Measurements from ENCODE around the gene YBX1. TPM values are rescaled to one million over a fixed set of nuclear protein-coding genes. Genes with fewer than 3 reads are reported as not detected.

The YBX1 gene
- polyA plus RNA-seq, 3 donors from 2014 or later, result 51.5 to 70.0 (median 69.4) TPM

DNA sequence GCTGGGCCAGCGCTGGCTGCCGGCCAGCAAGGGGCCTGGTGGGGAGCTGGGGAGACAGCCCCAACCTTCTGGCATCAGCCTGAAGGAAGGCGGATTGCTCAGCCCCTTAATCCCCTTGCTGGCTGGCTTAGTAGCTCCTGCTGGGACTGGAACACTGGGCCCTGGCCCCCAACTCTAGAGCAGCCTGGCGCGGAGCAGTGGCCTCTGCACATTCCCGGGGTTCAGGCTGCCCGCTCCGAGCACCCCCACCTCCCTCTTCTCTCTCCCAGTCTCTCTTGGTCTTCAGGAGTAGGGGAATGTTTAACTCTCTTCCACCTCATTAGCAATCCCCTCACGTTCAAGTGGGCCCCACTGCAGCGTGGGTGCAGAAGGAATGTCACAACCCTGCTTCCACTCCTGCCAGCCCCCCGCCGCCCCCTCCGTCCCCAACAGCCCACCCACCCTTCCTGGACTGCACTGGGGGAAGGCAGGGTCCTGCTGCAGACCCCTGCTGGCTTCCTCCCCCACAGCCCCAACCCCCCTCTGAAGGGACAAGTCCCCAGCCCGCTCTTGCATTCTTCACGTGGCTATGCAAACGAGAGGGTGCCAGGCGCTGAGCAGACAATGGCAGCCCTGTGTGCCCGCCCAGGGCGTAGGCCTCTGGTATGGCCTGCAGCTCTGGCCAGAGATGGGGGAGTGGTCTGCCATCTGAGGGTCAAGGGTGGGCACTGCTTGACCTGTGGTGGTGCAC is 58.8 kb downstream of the YBX1 start:
- Mint-ChIP-seq H3K36me3 (peaks cover 0 to 3% (median 0%) of the 10 kb centered on the region in 3 donors), H3K4me3 (no peak overlapping the region), H3K27ac (no peak overlapping the region), H3K9me3 (no peaks in the 10 kb centered on the region), H3K4me1 (no peaks in the 10 kb centered on the region), H3K27me3 (ENCODE audit: low read depth in 3 of 3) (peaks cover 0 to 2% (median 1%) of the 10 kb centered on the region in 3 donors)
- no peak for DNase-seq

- H3K9me3 Mint-ChIP-seq, result no peaks in the 10 kb centered on the region
- no peaks in the 10 kb centered on the region for H3K4me1 Mint-ChIP-seq
- H3K4me3 Mint-ChIP-seq, result no peak overlapping the region
- DNase-seq, result no peak
- peaks cover 0 to 1% (median 0%) of the 10 kb centered on the region in 3 donors for H3K27me3 Mint-ChIP-seq (ENCODE audit: low read depth in 3 of 3)
- H3K36me3 Mint-ChIP-seq, result peaks cover 0 to 3% (median 0%) of the 10 kb centered on the region in 3 donors
- H3K27ac Mint-ChIP-seq, result no peak overlapping the region
Measured at GRCh38 chr1:42741706-42742105, 59.5 kb downstream of the YBX1 start.

- H3K36me3 Mint-ChIP-seq, result peaks cover 0 to 3% (median 0%) of the 10 kb centered on the region in 3 donors
- no peak overlapping the region for H3K4me3 Mint-ChIP-seq
- H3K4me1 Mint-ChIP-seq, result no peaks in the 10 kb centered on the region
- H3K9me3 Mint-ChIP-seq, result no peaks in the 10 kb centered on the region
- peaks cover 0 to 1% (median 0%) of the 10 kb centered on the region in 3 donors for H3K27me3 Mint-ChIP-seq (ENCODE audit: low read depth in 3 of 3)
- DNase-seq, result no peak
- H3K27ac Mint-ChIP-seq, result no peak overlapping the region
Measured at GRCh38 chr1:42742141-42742540, 59.9 kb downstream of the YBX1 start.

- H3K4me3 Mint-ChIP-seq, result no peak overlapping the region
- peaks cover 0 to 1% (median 0%) of the 10 kb centered on the region in 3 donors for H3K27me3 Mint-ChIP-seq (ENCODE audit: low read depth in 3 of 3)
- DNase-seq, result no peak
- peaks cover 0 to 3% (median 0%) of the 10 kb centered on the region in 3 donors for H3K36me3 Mint-ChIP-seq
- no peaks in the 10 kb centered on the region for H3K4me1 Mint-ChIP-seq
- H3K27ac Mint-ChIP-seq, result peak overlapping the region in 1 of 6 donors; percentile 12
- no peaks in the 10 kb centered on the region for H3K9me3 Mint-ChIP-seq
Measured at GRCh38 chr1:42742617-42743316, 60.5 kb downstream of the YBX1 start.

DNA sequence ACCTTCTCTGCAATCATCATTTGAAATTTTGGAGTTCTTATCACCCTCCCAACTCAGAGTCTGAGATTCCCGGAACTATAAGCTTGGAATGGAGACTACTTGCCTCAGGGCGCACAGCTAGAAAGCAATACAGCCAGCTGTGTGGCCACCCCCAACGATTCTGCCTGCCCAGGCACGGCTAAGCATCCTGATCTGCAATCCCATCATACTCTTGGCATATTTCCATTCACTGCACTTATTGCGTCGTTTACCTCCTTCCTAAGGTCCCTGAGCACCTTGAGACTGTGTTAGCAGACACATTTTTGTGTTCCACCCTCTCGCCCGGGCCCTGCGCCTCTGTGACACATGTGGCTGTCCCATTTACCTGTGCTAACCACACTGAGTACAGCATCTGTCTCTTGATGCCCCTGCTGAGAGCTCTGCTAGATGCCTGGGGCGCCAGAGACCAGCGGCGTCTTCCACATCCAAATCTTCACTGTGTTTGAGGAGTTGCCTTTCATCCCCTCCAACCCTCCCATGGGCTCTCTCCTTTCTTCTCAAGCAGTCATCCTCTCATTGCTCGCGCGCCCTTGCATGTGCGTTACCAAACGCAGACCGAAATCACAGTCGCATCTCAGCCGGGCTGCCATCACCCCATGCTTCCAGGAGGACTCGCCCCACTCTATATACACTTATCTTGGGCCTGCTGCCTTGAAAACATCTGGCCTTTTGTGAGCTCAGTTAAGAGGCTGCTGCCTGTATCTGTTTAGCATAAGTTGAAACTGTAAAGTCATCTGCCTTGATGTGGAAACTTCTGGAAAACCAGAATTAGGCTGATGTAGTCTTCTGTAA is 61.3 kb downstream of the YBX1 start:
- Mint-ChIP-seq H3K4me3 (no peak overlapping the region), H3K27me3 (ENCODE audit: low read depth in 3 of 3) (peaks cover 0 to 3% (median 0%) of the 10 kb centered on the region in 3 donors), H3K4me1 (no peaks in the 10 kb centered on the region), H3K9me3 (no peaks in the 10 kb centered on the region), H3K27ac (no peak overlapping the region), H3K36me3 (peaks cover 0 to 4% (median 0%) of the 10 kb centered on the region in 3 donors)
- no peak for DNase-seq

- no peak for DNase-seq
- Mint-ChIP-seq H3K27ac (no peak overlapping the region), H3K9me3 (no peaks in the 10 kb centered on the region), H3K4me1 (no peaks in the 10 kb centered on the region), H3K4me3 (no peak overlapping the region), H3K27me3 (ENCODE audit: low read depth in 3 of 3) (peaks cover 0 to 3% (median 0%) of the 10 kb centered on the region in 3 donors), H3K36me3 (peaks cover 0 to 10% (median 0%) of the 10 kb centered on the region in 3 donors)
Measured at GRCh38 chr1:42744148-42744413, 61.9 kb downstream of the YBX1 start.

DNA sequence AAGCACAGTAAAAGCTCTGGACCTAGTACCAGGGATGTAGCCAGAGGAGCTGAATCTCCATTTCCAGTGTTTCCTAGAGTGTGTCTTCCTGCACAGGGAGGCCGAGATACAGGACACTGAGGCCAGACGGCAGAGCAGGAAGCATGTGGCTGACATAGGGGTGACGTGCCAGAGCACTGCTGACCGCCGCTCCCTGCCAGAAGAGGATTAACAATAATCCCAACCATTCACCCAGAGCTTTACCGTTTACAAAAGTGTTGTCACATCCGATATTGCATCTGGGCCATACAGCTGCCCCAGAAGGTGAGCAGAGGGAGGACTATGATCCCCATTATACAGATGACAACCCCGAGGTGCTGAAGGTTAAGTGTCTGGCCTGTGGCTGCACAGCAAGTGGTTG is 63.6 kb downstream of the YBX1 start:
- no peak overlapping the region for H3K27ac Mint-ChIP-seq
- H3K4me3 Mint-ChIP-seq, result no peak overlapping the region
- peaks cover 0 to 3% (median 0%) of the 10 kb centered on the region in 3 donors for H3K27me3 Mint-ChIP-seq (ENCODE audit: low read depth in 3 of 3)
- H3K4me1 Mint-ChIP-seq, result no peaks in the 10 kb centered on the region
- no peak for DNase-seq
- H3K36me3 Mint-ChIP-seq, result peaks cover 6 to 23% (median 11%) of the 10 kb centered on the region in 3 donors
- no peaks in the 10 kb centered on the region for H3K9me3 Mint-ChIP-seq

- no peak overlapping the region for H3K27ac Mint-ChIP-seq
- DNase-seq, result no peak
- no peak overlapping the region for H3K4me3 Mint-ChIP-seq
Measured at GRCh38 chr1:42746436-42747105, 64.4 kb downstream of the YBX1 start.

DNA sequence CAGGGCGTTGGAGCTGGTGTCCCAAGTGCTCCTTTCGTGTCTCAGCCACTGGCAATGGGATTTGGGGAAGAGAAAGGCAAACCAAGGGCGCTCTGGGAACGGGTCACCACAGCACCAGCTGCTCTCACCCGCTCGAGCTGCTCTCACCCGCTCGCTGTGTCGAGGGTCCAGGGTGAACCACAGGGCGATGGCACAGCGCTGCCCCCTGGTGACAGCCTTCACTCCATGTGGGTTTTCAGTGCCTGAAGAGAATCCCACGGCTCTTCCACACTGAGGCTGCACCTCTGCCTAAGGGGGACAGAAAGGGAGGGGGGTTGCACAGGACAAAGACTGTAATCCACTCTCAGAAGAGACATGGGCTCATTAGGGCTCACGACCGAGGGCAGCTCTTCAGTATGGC is 64.9 kb downstream of the YBX1 start:
- DNase-seq, result peak in 2 of 3 donors; percentile 17 to 27
- no peak overlapping the region for H3K27ac Mint-ChIP-seq
- H3K9me3 Mint-ChIP-seq, result no peaks in the 10 kb centered on the region
- peaks cover 13 to 30% (median 16%) of the 10 kb centered on the region in 3 donors for H3K36me3 Mint-ChIP-seq
- peaks cover 0 to 2% (median 0%) of the 10 kb centered on the region in 3 donors for H3K27me3 Mint-ChIP-seq (ENCODE audit: low read depth in 3 of 3)
- peaks cover 0 to 2% of the 10 kb centered on the region in 2 donors for H3K4me1 Mint-ChIP-seq
- no peak overlapping the region for H3K4me3 Mint-ChIP-seq

More at GRCh38 chr1:42746436-42747105, 64.4 kb downstream of the YBX1 start:
- no peaks in the 10 kb centered on the region for H3K9me3 Mint-ChIP-seq
- H3K36me3 Mint-ChIP-seq, result peaks cover 8 to 25% (median 12%) of the 10 kb centered on the region in 3 donors
- peaks cover 0 to 2% (median 0%) of the 10 kb centered on the region in 3 donors for H3K27me3 Mint-ChIP-seq (ENCODE audit: low read depth in 3 of 3)
- no peaks in the 10 kb centered on the region for H3K4me1 Mint-ChIP-seq

DNA sequence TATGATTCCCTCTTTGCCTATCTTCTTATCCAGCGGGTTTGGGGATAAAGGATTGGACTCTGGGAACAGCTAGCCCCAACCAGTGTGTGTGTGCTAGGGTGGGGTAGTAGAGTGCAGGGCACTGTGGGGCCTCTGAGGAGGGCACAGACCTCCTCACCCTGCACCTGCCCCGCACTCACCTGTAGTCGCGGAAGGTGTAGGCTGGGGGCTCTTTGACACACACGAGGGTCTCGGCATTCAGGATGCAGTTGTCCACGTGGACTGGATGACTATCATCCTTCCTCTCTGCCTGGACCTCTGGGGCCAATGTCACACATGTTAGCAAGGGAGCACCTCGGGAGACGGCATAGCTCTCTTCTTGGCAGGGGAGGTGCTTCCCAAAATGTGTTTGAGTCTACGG is 65.8 kb downstream of the YBX1 start:
- H3K27ac Mint-ChIP-seq, result peak overlapping the region in 1 of 6 donors; percentile 53
- H3K27me3 Mint-ChIP-seq (ENCODE audit: low read depth in 3 of 3), result peaks cover 0 to 2% (median 0%) of the 10 kb centered on the region in 3 donors
- H3K4me3 Mint-ChIP-seq, result no peak overlapping the region
- H3K36me3 Mint-ChIP-seq, result peaks cover 20 to 39% (median 23%) of the 10 kb centered on the region in 3 donors
- DNase-seq, result no peak
- H3K9me3 Mint-ChIP-seq, result no peaks in the 10 kb centered on the region
- peaks cover 0 to 2% of the 10 kb centered on the region in 2 donors for H3K4me1 Mint-ChIP-seq

DNA sequence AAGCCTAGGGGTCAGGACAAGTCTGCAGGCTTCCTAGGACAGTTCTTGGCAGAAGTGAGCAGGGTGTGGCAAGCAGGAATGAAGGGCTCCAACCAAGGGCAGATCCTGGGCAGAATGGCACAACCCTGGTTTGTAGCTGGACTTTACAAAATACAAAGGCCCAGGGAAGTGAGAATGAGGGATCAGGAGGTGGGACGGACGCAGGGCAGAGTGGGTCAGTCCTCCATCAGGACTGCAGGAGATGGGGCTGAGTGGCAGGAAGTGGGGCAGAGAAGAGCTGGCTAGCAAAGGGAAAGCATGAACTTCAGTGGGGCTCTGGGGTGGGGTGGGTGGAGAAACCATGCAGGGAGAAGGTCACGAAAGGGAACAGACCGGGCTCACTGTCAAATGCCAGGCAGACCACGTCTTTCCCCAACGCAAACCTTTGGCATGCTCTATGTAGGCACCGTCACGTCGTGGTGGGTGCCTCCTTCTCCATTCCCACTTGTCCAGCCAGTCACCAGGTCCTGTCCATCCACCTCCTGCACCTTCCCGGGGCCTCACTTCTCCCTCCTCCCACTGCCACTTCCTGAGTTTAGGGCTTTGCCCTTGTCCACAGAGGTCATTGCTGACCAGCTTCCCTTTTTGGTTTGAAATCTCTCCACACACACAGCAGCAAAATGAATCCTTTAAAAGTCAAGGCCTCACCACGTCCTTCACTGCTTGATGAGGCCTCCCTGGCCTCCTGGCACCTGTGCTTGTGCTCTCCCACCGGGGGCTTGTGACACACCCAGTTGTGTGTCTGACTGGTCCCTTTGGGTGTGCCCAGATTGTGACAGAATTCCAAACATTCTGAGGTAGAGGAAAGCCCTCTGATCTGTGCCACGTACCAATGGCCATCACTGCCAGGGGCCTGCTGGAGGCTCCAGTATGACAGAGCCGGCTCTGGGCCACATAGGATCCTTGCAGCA is 66.5 kb downstream of the YBX1 start:
- Mint-ChIP-seq H3K36me3 (peaks cover 21 to 42% (median 23%) of the 10 kb centered on the region in 3 donors), H3K27ac (peak overlapping the region in 2 of 6 donors; percentile 53 to 71), H3K27me3 (ENCODE audit: low read depth in 3 of 3) (peaks cover 0 to 2% (median 0%) of the 10 kb centered on the region in 3 donors), H3K4me1 (peaks cover 0 to 2% of the 10 kb centered on the region in 2 donors), H3K9me3 (no peaks in the 10 kb centered on the region), H3K4me3 (no peak overlapping the region)
- no peak for DNase-seq

DNA sequence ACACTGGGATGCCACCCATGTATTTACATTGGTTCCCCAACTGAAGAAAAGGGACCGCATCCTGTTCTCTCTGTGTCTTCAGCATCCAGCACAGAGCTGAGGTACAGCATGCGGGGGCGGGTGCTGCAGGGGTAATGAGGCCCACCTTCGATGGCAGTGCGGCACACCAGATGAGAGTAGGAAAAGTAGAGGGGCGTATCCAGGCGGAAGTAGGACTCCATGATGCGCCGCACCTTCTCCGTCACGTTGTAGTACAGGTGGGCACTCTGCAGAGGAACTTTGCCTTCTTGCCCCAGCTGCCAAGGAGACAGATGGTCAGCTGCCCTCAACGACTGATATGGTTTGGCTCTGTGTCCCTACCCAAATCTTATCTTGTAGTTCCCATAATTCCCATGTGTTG is 67.8 kb downstream of the YBX1 start:
- peaks cover 0 to 4% (median 1%) of the 10 kb centered on the region in 3 donors for H3K27me3 Mint-ChIP-seq (ENCODE audit: low read depth in 3 of 3)
- H3K4me3 Mint-ChIP-seq, result no peak overlapping the region
- peaks cover 0 to 2% of the 10 kb centered on the region in 2 donors for H3K4me1 Mint-ChIP-seq
- DNase-seq, result no peak
- no peaks in the 10 kb centered on the region for H3K9me3 Mint-ChIP-seq
- no peak overlapping the region for H3K27ac Mint-ChIP-seq
- peaks cover 31 to 52% (median 32%) of the 10 kb centered on the region in 3 donors for H3K36me3 Mint-ChIP-seq

Data from immature natural killer cell (primary cell).